ENCODE measurements around the gene MSANTD1. TPM values are rescaled to one million over a fixed set of nuclear protein-coding genes. Genes with fewer than 3 reads are reported as not detected.

Gene MSANTD1
- under 1 TPM; 0.60 to 0.65 TPM for total RNA-seq

- no peak for DNase-seq
- CTCF ChIA-PET = interaction anchor here (0.5 to 1.5 kb wide), 2 partner anchors 56 to 231 kb away, joined by 4 to 5 read pairs; no protein-coding TSS in a partner anchor
- POLR2A ChIA-PET = no interaction called here
- no peaks in the 10 kb centered on the region for H3K36me3 Mint-ChIP-seq (ENCODE audit: low read depth)
- no peaks in the 10 kb centered on the region for H3K27me3 Mint-ChIP-seq
- peaks cover 2% of the 10 kb centered on the region for H3K4me1 Mint-ChIP-seq
- H3K9me3 Mint-ChIP-seq = no peaks in the 10 kb centered on the region
- no peak within 1 kb of the TSS for H3K4me3 Mint-ChIP-seq
- no peak within 1 kb of the TSS for H3K27ac Mint-ChIP-seq
These were observed at the start of gene MSANTD1 for GRCh38 chr4:3248811-3249661. MSANTD1 (plus strand) TSS chr4:3249159; CDS start chr4:3249223, 64 bp downstream.

- CTCF ChIA-PET = interaction anchor here (0.7 kb wide), 1 partner anchor 93 kb away, joined by 3 read pairs; no protein-coding TSS in a partner anchor
- Mint-ChIP-seq H3K4me3 (no peak overlapping the region), H3K27ac (no peak overlapping the region), H3K36me3 (ENCODE audit: low read depth) (peaks cover 30% of the 10 kb centered on the region), H3K9me3 (no peaks in the 10 kb centered on the region), H3K4me1 (peaks cover 66% of the 10 kb centered on the region), H3K27me3 (no peaks in the 10 kb centered on the region)
- POLR2A ChIA-PET = interaction anchor here (3.4 kb wide), 1 partner anchor 7 kb away, joined by 41 read pairs; no protein-coding TSS in a partner anchor
- no peak for DNase-seq
These were observed 49.1 kb upstream of the MSANTD1 start for GRCh38 chr4:3199653-3200422.

- Mint-ChIP-seq H3K9me3 (no peaks in the 10 kb centered on the region), H3K4me1 (peaks cover 60% of the 10 kb centered on the region), H3K4me3 (no peak overlapping the region), H3K27ac (peak overlapping the region; percentile 40), H3K36me3 (ENCODE audit: low read depth) (peaks cover 26% of the 10 kb centered on the region), H3K27me3 (no peaks in the 10 kb centered on the region)
- ChIA-PET POLR2A (interaction anchor here (3.4 kb wide), 1 partner anchor 8 kb away, joined by 41 read pairs; no protein-coding TSS in a partner anchor), CTCF (interaction anchor here (0.7 to 4.4 kb wide), 2 partner anchors 8 to 93 kb away, joined by 3 to 52 read pairs; no protein-coding TSS in a partner anchor)
- no peak for DNase-seq
These were observed 48.4 kb upstream of the MSANTD1 start for GRCh38 chr4:3200423-3201090.

- H3K4me3 Mint-ChIP-seq = peak overlapping the region; percentile 67
- CTCF ChIA-PET = interaction anchor here (0.6 to 4.4 kb wide), 8 partner anchors 10 to 679 kb away, joined by 3 to 52 read pairs (median 4); partner anchors contain the start of gene RGS12
- peak overlapping the region; percentile 97 for H3K27ac Mint-ChIP-seq
These were observed 46.9 kb upstream of the MSANTD1 start for GRCh38 chr4:3201718-3202702.

GRCh38 chr4:3202836-3203820 lies 45.8 kb upstream of the MSANTD1 start:
- Mint-ChIP-seq H3K36me3 (ENCODE audit: low read depth) (peaks cover 42% of the 10 kb centered on the region), H3K4me1 (peaks cover 40% of the 10 kb centered on the region), H3K4me3 (peak overlapping the region; percentile 67), H3K27ac (peak overlapping the region; percentile 97), H3K9me3 (no peaks in the 10 kb centered on the region), H3K27me3 (no peaks in the 10 kb centered on the region)
- ChIA-PET CTCF (interaction anchor here (1.1 to 4.4 kb wide), 5 partner anchors 11 to 278 kb away, joined by 3 to 52 read pairs (median 5); partner anchors contain the start of gene RGS12), POLR2A (interaction anchor here (0.6 to 3.4 kb wide), 10 partner anchors 9 to 1333 kb away, joined by 3 to 41 read pairs (median 3); no protein-coding TSS in a partner anchor)
- peak; percentile 41 for DNase-seq

More at GRCh38 chr4:3201718-3202702, 46.9 kb upstream of the MSANTD1 start:
- no peaks in the 10 kb centered on the region for H3K27me3 Mint-ChIP-seq
- H3K4me1 Mint-ChIP-seq = peaks cover 49% of the 10 kb centered on the region
- H3K36me3 Mint-ChIP-seq (ENCODE audit: low read depth) = peaks cover 36% of the 10 kb centered on the region
- DNase-seq = peak; percentile 88
- POLR2A ChIA-PET = interaction anchor here (0.7 to 3.4 kb wide), 15 partner anchors 9 to 168 kb away, joined by 3 to 41 read pairs (median 3); no protein-coding TSS in a partner anchor
- no peaks in the 10 kb centered on the region for H3K9me3 Mint-ChIP-seq

- Mint-ChIP-seq H3K4me3 (peak overlapping the region; percentile 1), H3K27ac (peak overlapping the region; percentile 97), H3K4me1 (peaks cover 40% of the 10 kb centered on the region), H3K36me3 (ENCODE audit: low read depth) (peaks cover 48% of the 10 kb centered on the region), H3K9me3 (no peaks in the 10 kb centered on the region), H3K27me3 (no peaks in the 10 kb centered on the region)
- ChIA-PET CTCF (interaction anchor here (1.4 to 4.4 kb wide), 2 partner anchors 12 to 276 kb away, joined by 4 to 52 read pairs; no protein-coding TSS in a partner anchor), POLR2A (interaction anchor here (1.1 kb wide), 1 partner anchor 100 kb away, joined by 3 read pairs; no protein-coding TSS in a partner anchor)
- no peak for DNase-seq
These were observed 45.0 kb upstream of the MSANTD1 start for GRCh38 chr4:3203971-3204431.

GRCh38 chr4:3205995-3206394 lies 43.0 kb upstream of the MSANTD1 start:
- Mint-ChIP-seq H3K4me3 (no peak overlapping the region), H3K9me3 (no peaks in the 10 kb centered on the region), H3K27me3 (no peaks in the 10 kb centered on the region), H3K27ac (no peak overlapping the region), H3K4me1 (peaks cover 35% of the 10 kb centered on the region), H3K36me3 (ENCODE audit: low read depth) (peaks cover 61% of the 10 kb centered on the region)
- POLR2A ChIA-PET = no interaction called here
- CTCF ChIA-PET = no interaction called here
- DNase-seq = no peak

- Mint-ChIP-seq H3K9me3 (no peaks in the 10 kb centered on the region), H3K4me3 (no peak overlapping the region), H3K27me3 (no peaks in the 10 kb centered on the region), H3K36me3 (ENCODE audit: low read depth) (peaks cover 58% of the 10 kb centered on the region), H3K4me1 (peaks cover 30% of the 10 kb centered on the region), H3K27ac (peak overlapping the region; percentile 55)
- CTCF ChIA-PET = no interaction called here
- POLR2A ChIA-PET = no interaction called here
- no peak for DNase-seq
These were observed 42.4 kb upstream of the MSANTD1 start for GRCh38 chr4:3206439-3207100.

GRCh38 chr4:3207531-3208037 lies 41.4 kb upstream of the MSANTD1 start:
- POLR2A ChIA-PET = no interaction called here
- no peaks in the 10 kb centered on the region for H3K27me3 Mint-ChIP-seq
- no peak overlapping the region for H3K4me3 Mint-ChIP-seq
- no peaks in the 10 kb centered on the region for H3K9me3 Mint-ChIP-seq
- DNase-seq = no peak
- peaks cover 20% of the 10 kb centered on the region for H3K4me1 Mint-ChIP-seq
- peaks cover 59% of the 10 kb centered on the region for H3K36me3 Mint-ChIP-seq (ENCODE audit: low read depth)
- CTCF ChIA-PET = interaction anchor here (1.0 kb wide), 1 partner anchor 18 kb away, joined by 3 read pairs; no protein-coding TSS in a partner anchor
- H3K27ac Mint-ChIP-seq = no peak overlapping the region

- Mint-ChIP-seq H3K36me3 (ENCODE audit: low read depth) (peaks cover 54% of the 10 kb centered on the region), H3K27me3 (no peaks in the 10 kb centered on the region), H3K27ac (no peak overlapping the region), H3K4me3 (no peak overlapping the region), H3K4me1 (peaks cover 8% of the 10 kb centered on the region), H3K9me3 (no peaks in the 10 kb centered on the region)
- POLR2A ChIA-PET = no interaction called here
- CTCF ChIA-PET = interaction anchor here (1.0 to 2.1 kb wide), 2 partner anchors 15 to 17 kb away, joined by 3 to 6 read pairs; no protein-coding TSS in a partner anchor
- no peak for DNase-seq
These were observed 40.1 kb upstream of the MSANTD1 start for GRCh38 chr4:3208826-3209225.
